ENCODE results near the gene GFRA3.

GFRA3 gene

GRCh38 chr5:138276402-138277054 lies 2.1 kb upstream of the GFRA3 start:
- Histone ChIP-seq H3K36me3 (ENCODE audit: control insufficient read depth in 2 of 2, insufficient read depth in 2 of 2, low read length in 2 of 2) (no peaks in the 10 kb centered on the region), H3K27me3 (ENCODE audit: control insufficient read depth in 1 of 2, insufficient read depth in 2 of 2, low read length in 2 of 2) (peaks cover 10 to 16% of the 10 kb centered on the region in 2 donors), H3K27ac (ENCODE audit: low read length) (no peak overlapping the region), H3K4me3 (ENCODE audit: low read length in 2 of 2) (no peak overlapping the region), H3K9ac (ENCODE audit: low read length in 2 of 2) (no peak overlapping the region), H3K9me3 (ENCODE audit: control insufficient read depth in 2 of 2, low read length in 2 of 2) (no peaks in the 10 kb centered on the region), H3K4me1 (ENCODE audit: control insufficient read depth, insufficient read depth, low read length) (peaks cover 4% of the 10 kb centered on the region)

GRCh38 chr5:138275895-138276294 lies 1.5 kb upstream of the GFRA3 start:
- H3K27me3 ChIP-seq (ENCODE audit: control insufficient read depth in 1 of 2, insufficient read depth in 2 of 2, low read length in 2 of 2), result peaks cover 10 to 16% of the 10 kb centered on the region in 2 donors
- H3K27ac ChIP-seq (ENCODE audit: low read length), result no peak overlapping the region
- H3K9me3 ChIP-seq (ENCODE audit: control insufficient read depth in 2 of 2, low read length in 2 of 2), result no peaks in the 10 kb centered on the region
- no peaks in the 10 kb centered on the region for H3K36me3 ChIP-seq (ENCODE audit: control insufficient read depth in 2 of 2, insufficient read depth in 2 of 2, low read length in 2 of 2)
- no peak overlapping the region for H3K9ac ChIP-seq (ENCODE audit: low read length in 2 of 2)
- H3K4me3 ChIP-seq (ENCODE audit: low read length in 2 of 2), result no peak overlapping the region
- H3K4me1 ChIP-seq (ENCODE audit: control insufficient read depth, insufficient read depth, low read length), result peaks cover 4% of the 10 kb centered on the region

- H3K27ac ChIP-seq (ENCODE audit: low read length), result no peak overlapping the region
- H3K4me1 ChIP-seq (ENCODE audit: control insufficient read depth, insufficient read depth, low read length), result peaks cover 4% of the 10 kb centered on the region
- no peak overlapping the region for H3K9ac ChIP-seq (ENCODE audit: low read length in 2 of 2)
- no peaks in the 10 kb centered on the region for H3K9me3 ChIP-seq (ENCODE audit: control insufficient read depth in 2 of 2, low read length in 2 of 2)
- H3K27me3 ChIP-seq (ENCODE audit: control insufficient read depth in 1 of 2, insufficient read depth in 2 of 2, low read length in 2 of 2), result peaks cover 10 to 16% of the 10 kb centered on the region in 2 donors
- H3K4me3 ChIP-seq (ENCODE audit: low read length in 2 of 2), result no peak overlapping the region
- no peaks in the 10 kb centered on the region for H3K36me3 ChIP-seq (ENCODE audit: control insufficient read depth in 2 of 2, insufficient read depth in 2 of 2, low read length in 2 of 2)
These were observed 960 bp upstream of the GFRA3 start for GRCh38 chr5:138275379-138275782.

- Histone ChIP-seq H3K9me3 (ENCODE audit: control insufficient read depth in 2 of 2, low read length in 2 of 2) (no peaks in the 10 kb centered on the region), H3K9ac (ENCODE audit: low read length in 2 of 2) (no peak overlapping the region), H3K4me3 (ENCODE audit: low read length in 2 of 2) (peak overlapping the region; percentile 28 to 49), H3K27me3 (ENCODE audit: control insufficient read depth in 1 of 2, insufficient read depth in 2 of 2, low read length in 2 of 2) (peaks cover 10 to 16% of the 10 kb centered on the region in 2 donors), H3K36me3 (ENCODE audit: control insufficient read depth in 2 of 2, insufficient read depth in 2 of 2, low read length in 2 of 2) (no peaks in the 10 kb centered on the region), H3K27ac (ENCODE audit: low read length) (no peak overlapping the region), H3K4me1 (ENCODE audit: control insufficient read depth, insufficient read depth, low read length) (peaks cover 4% of the 10 kb centered on the region)
These were observed 610 bp downstream of the GFRA3 start for GRCh38 chr5:138273834-138274188.

- no peaks in the 10 kb centered on the region for H3K36me3 ChIP-seq (ENCODE audit: control insufficient read depth in 2 of 2, insufficient read depth in 2 of 2, low read length in 2 of 2)
- H3K4me3 ChIP-seq (ENCODE audit: low read length in 2 of 2), result no peak overlapping the region
- no peak overlapping the region for H3K9ac ChIP-seq (ENCODE audit: low read length in 2 of 2)
- H3K27me3 ChIP-seq (ENCODE audit: control insufficient read depth in 1 of 2, insufficient read depth in 2 of 2, low read length in 2 of 2), result peaks cover 10 to 16% of the 10 kb centered on the region in 2 donors
- H3K27ac ChIP-seq (ENCODE audit: low read length), result no peak overlapping the region
- peaks cover 4% of the 10 kb centered on the region for H3K4me1 ChIP-seq (ENCODE audit: control insufficient read depth, insufficient read depth, low read length)
- no peaks in the 10 kb centered on the region for H3K9me3 ChIP-seq (ENCODE audit: control insufficient read depth in 2 of 2, low read length in 2 of 2)
These were observed 1.7 kb downstream of the GFRA3 start for GRCh38 chr5:138272681-138273080.

GRCh38 chr5:138271281-138271680 lies 3.1 kb downstream of the GFRA3 start:
- Histone ChIP-seq H3K36me3 (ENCODE audit: control insufficient read depth in 2 of 2, insufficient read depth in 2 of 2, low read length in 2 of 2) (no peaks in the 10 kb centered on the region), H3K27me3 (ENCODE audit: control insufficient read depth in 1 of 2, insufficient read depth in 2 of 2, low read length in 2 of 2) (peaks cover 10 to 16% of the 10 kb centered on the region in 2 donors), H3K9me3 (ENCODE audit: control insufficient read depth in 2 of 2, low read length in 2 of 2) (no peaks in the 10 kb centered on the region), H3K27ac (ENCODE audit: low read length) (no peak overlapping the region), H3K4me1 (ENCODE audit: control insufficient read depth, insufficient read depth, low read length) (peaks cover 4% of the 10 kb centered on the region), H3K4me3 (ENCODE audit: low read length in 2 of 2) (no peak overlapping the region), H3K9ac (ENCODE audit: low read length in 2 of 2) (no peak overlapping the region)

GRCh38 chr5:138264183-138264582 lies 10.2 kb downstream of the GFRA3 start:
- H3K4me1 ChIP-seq (ENCODE audit: control insufficient read depth, insufficient read depth, low read length), result no peaks in the 10 kb centered on the region
- no peak overlapping the region for H3K9ac ChIP-seq (ENCODE audit: low read length in 2 of 2)
- H3K9me3 ChIP-seq (ENCODE audit: control insufficient read depth in 2 of 2, low read length in 2 of 2), result no peaks in the 10 kb centered on the region
- H3K36me3 ChIP-seq (ENCODE audit: control insufficient read depth in 2 of 2, insufficient read depth in 2 of 2, low read length in 2 of 2), result no peaks in the 10 kb centered on the region
- H3K27me3 ChIP-seq (ENCODE audit: control insufficient read depth in 1 of 2, insufficient read depth in 2 of 2, low read length in 2 of 2), result no peaks in the 10 kb centered on the region
- no peak overlapping the region for H3K4me3 ChIP-seq (ENCODE audit: low read length in 2 of 2)
- no peak overlapping the region for H3K27ac ChIP-seq (ENCODE audit: low read length)

- Histone ChIP-seq H3K4me1 (ENCODE audit: control insufficient read depth, insufficient read depth, low read length) (no peaks in the 10 kb centered on the region), H3K27ac (ENCODE audit: low read length) (no peak overlapping the region), H3K27me3 (ENCODE audit: control insufficient read depth in 1 of 2, insufficient read depth in 2 of 2, low read length in 2 of 2) (no peaks in the 10 kb centered on the region)
These were observed 10.8 kb downstream of the GFRA3 start for GRCh38 chr5:138263581-138263980.

GRCh38 chr5:138258704-138259292 lies 15.6 kb downstream of the GFRA3 start:
- no peak overlapping the region for H3K27ac ChIP-seq (ENCODE audit: low read length)
- no peaks in the 10 kb centered on the region for H3K36me3 ChIP-seq (ENCODE audit: control insufficient read depth in 2 of 2, insufficient read depth in 2 of 2, low read length in 2 of 2)
- H3K4me1 ChIP-seq (ENCODE audit: control insufficient read depth, insufficient read depth, low read length), result no peaks in the 10 kb centered on the region
- no peaks in the 10 kb centered on the region for H3K27me3 ChIP-seq (ENCODE audit: control insufficient read depth in 1 of 2, insufficient read depth in 2 of 2, low read length in 2 of 2)
- no peak overlapping the region for H3K4me3 ChIP-seq (ENCODE audit: low read length in 2 of 2)
- no peaks in the 10 kb centered on the region for H3K9me3 ChIP-seq (ENCODE audit: control insufficient read depth in 2 of 2, low read length in 2 of 2)
- no peak overlapping the region for H3K9ac ChIP-seq (ENCODE audit: low read length in 2 of 2)

More at GRCh38 chr5:138263581-138263980, 10.8 kb downstream of the GFRA3 start:
- Histone ChIP-seq H3K4me3 (ENCODE audit: low read length in 2 of 2) (no peak overlapping the region), H3K36me3 (ENCODE audit: control insufficient read depth in 2 of 2, insufficient read depth in 2 of 2, low read length in 2 of 2) (no peaks in the 10 kb centered on the region), H3K9me3 (ENCODE audit: control insufficient read depth in 2 of 2, low read length in 2 of 2) (no peaks in the 10 kb centered on the region), H3K9ac (ENCODE audit: low read length in 2 of 2) (no peak overlapping the region)

- H3K27ac ChIP-seq (ENCODE audit: low read length), result no peak overlapping the region
- H3K9ac ChIP-seq (ENCODE audit: low read length in 2 of 2), result no peak overlapping the region
These were observed 16.8 kb downstream of the GFRA3 start for GRCh38 chr5:138257583-138257982.

GRCh38 chr5:138252944-138253343 lies 21.5 kb downstream of the GFRA3 start:
- H3K9ac ChIP-seq (ENCODE audit: low read length in 2 of 2), result no peak overlapping the region
- no peaks in the 10 kb centered on the region for H3K36me3 ChIP-seq (ENCODE audit: control insufficient read depth in 2 of 2, insufficient read depth in 2 of 2, low read length in 2 of 2)
- H3K4me1 ChIP-seq (ENCODE audit: control insufficient read depth, insufficient read depth, low read length), result no peaks in the 10 kb centered on the region
- no peaks in the 10 kb centered on the region for H3K27me3 ChIP-seq (ENCODE audit: control insufficient read depth in 1 of 2, insufficient read depth in 2 of 2, low read length in 2 of 2)
- no peak overlapping the region for H3K4me3 ChIP-seq (ENCODE audit: low read length in 2 of 2)
- H3K27ac ChIP-seq (ENCODE audit: low read length), result no peak overlapping the region
- no peaks in the 10 kb centered on the region for H3K9me3 ChIP-seq (ENCODE audit: control insufficient read depth in 2 of 2, low read length in 2 of 2)

More at GRCh38 chr5:138257583-138257982, 16.8 kb downstream of the GFRA3 start:
- H3K4me1 ChIP-seq (ENCODE audit: control insufficient read depth, insufficient read depth, low read length), result no peaks in the 10 kb centered on the region
- no peaks in the 10 kb centered on the region for H3K27me3 ChIP-seq (ENCODE audit: control insufficient read depth in 1 of 2, insufficient read depth in 2 of 2, low read length in 2 of 2)
- no peak overlapping the region for H3K4me3 ChIP-seq (ENCODE audit: low read length in 2 of 2)
- H3K36me3 ChIP-seq (ENCODE audit: control insufficient read depth in 2 of 2, insufficient read depth in 2 of 2, low read length in 2 of 2), result no peaks in the 10 kb centered on the region
- no peaks in the 10 kb centered on the region for H3K9me3 ChIP-seq (ENCODE audit: control insufficient read depth in 2 of 2, low read length in 2 of 2)
